Activated B cell treated with CpG ODN at 0.5 μM for 24 hours (primary cell): ENCODE results near the gene CDK14. TPM values are rescaled to one million over a fixed set of nuclear protein-coding genes. Genes with fewer than 3 reads are reported as not detected.

Experiments used
- ATAC-seq: fragments of 200-7000 bp; cut with Tn5 transposase; one replicate; pipeline ENCODE4 v1.10.0; 2021; ENCODE audit warnings: low read depth, mild to moderate bottlenecking, moderate library complexity
- CTCF ChIA-PET: fragments of 350-600 bp; sonication (Branson Sonifier 250); formaldehyde crosslinking; loops from one replicate; lab custom pipeline; 2021; ENCODE audit warnings: antibody characterized with exemption; lab: Charles Lee
- POLR2A ChIA-PET: fragments of 350-600 bp; sonication (Branson Sonifier 250); formaldehyde crosslinking; loops from one replicate; lab custom pipeline; 2021; ENCODE audit warnings: antibody characterized with exemption; lab: Charles Lee
- DNase-seq: peaks from one replicate; pipeline ENCODE4 v3.0.0; 2022
- H3K27ac Mint-ChIP-seq: one replicate; pipeline ENCODE4 v1.8.0; 2020; ENCODE audit warnings: mixed read lengths
- H3K27me3 Mint-ChIP-seq: one replicate; pipeline ENCODE4 v1.8.0; 2021; ENCODE audit warnings: mixed read lengths
- H3K36me3 Mint-ChIP-seq: one replicate; pipeline ENCODE4 v1.8.0; 2021; ENCODE audit warnings: low read depth, mixed read lengths
- H3K4me1 Mint-ChIP-seq: one replicate; pipeline ENCODE4 v1.8.0; 2021; ENCODE audit warnings: mixed read lengths
- H3K4me3 Mint-ChIP-seq: one replicate; pipeline ENCODE4 v1.8.0; 2020; ENCODE audit warnings: mild to moderate bottlenecking, mixed read lengths
- H3K9me3 Mint-ChIP-seq: one replicate; pipeline ENCODE4 v1.8.0; 2020; ENCODE audit warnings: mixed read lengths
- intact Hi-C: fragments of 100-400 bp; cut with micrococcal nuclease; formaldehyde crosslinking; loops from one replicate; pipeline ENCODE4 v1.15.1; 2024
- total RNA-seq: library from RNA; stranded (reverse); gene quantifications from 2 replicates; pipeline ENCODE4 v1.2.3, GENCODE V29; 2022
- TF ChIP-seq, protein P1 (sequence below): fragments of 200-600 bp; IDR thresholded peaks from one replicate; pipeline ENCODE4 v1.8.0; 2022; ENCODE audit warnings: antibody characterized with exemption, mild to moderate bottlenecking

Gene CDK14
- total RNA-seq, 1 donor from 2014 or later: 140 TPM

DNA sequence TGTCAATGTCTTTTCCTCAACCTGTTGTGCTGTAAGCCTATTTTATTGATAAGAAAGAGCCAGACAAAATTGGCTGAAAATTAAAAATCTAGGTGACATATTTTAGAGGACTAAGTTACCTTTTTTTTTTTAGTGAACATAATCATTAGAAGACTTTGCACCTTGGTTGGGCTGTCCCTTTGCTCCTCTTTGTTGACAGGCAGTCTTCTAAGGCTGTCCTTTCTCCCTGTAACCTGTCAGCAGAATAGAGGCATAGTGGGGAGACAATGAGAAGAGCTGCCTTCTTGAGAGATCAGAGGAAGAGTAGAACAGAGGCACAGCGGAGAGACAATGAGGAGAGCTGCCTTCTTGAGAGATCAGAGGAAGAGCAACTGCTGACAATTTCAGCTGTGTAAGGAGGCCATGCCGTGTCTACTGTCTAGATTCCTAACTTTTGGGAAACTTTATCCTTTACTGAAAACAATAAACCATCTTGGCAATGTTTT lies 429.8 kb downstream of the CDK14 start:
- peaks cover 3% of the 10 kb centered on the region for H3K9me3 Mint-ChIP-seq
- H3K4me3 Mint-ChIP-seq: no peak overlapping the region
- TF ChIP-seq, protein P1, sequence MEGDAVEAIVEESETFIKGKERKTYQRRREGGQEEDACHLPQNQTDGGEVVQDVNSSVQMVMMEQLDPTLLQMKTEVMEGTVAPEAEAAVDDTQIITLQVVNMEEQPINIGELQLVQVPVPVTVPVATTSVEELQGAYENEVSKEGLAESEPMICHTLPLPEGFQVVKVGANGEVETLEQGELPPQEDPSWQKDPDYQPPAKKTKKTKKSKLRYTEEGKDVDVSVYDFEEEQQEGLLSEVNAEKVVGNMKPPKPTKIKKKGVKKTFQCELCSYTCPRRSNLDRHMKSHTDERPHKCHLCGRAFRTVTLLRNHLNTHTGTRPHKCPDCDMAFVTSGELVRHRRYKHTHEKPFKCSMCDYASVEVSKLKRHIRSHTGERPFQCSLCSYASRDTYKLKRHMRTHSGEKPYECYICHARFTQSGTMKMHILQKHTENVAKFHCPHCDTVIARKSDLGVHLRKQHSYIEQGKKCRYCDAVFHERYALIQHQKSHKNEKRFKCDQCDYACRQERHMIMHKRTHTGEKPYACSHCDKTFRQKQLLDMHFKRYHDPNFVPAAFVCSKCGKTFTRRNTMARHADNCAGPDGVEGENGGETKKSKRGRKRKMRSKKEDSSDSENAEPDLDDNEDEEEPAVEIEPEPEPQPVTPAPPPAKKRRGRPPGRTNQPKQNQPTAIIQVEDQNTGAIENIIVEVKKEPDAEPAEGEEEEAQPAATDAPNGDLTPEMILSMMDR: no peak
- no peaks in the 10 kb centered on the region for H3K27me3 Mint-ChIP-seq
- ChIA-PET CTCF (interaction anchor here (0.5 kb wide), 1 partner anchor 9 kb away, joined by 3 read pairs; no protein-coding TSS in a partner anchor), POLR2A (no interaction called here)
- H3K36me3 Mint-ChIP-seq: peaks cover 13% of the 10 kb centered on the region
- intact Hi-C loops: no loop called here
- DNase-seq (no peak), ATAC-seq (no peak)
- H3K27ac Mint-ChIP-seq: no peak overlapping the region
- peaks cover 2% of the 10 kb centered on the region for H3K4me1 Mint-ChIP-seq

- peaks cover 3% of the 10 kb centered on the region for H3K9me3 Mint-ChIP-seq
- ChIA-PET POLR2A (no interaction called here), CTCF (no interaction called here)
- no peak overlapping the region for H3K27ac Mint-ChIP-seq
- H3K36me3 Mint-ChIP-seq: peaks cover 34% of the 10 kb centered on the region
- H3K4me1 Mint-ChIP-seq: peaks cover 2% of the 10 kb centered on the region
- TF ChIP-seq, protein P1: no peak
- no peak for DNase-seq
- H3K27me3 Mint-ChIP-seq: no peaks in the 10 kb centered on the region
- intact Hi-C loops: no loop called here
- H3K4me3 Mint-ChIP-seq: no peak overlapping the region
- ATAC-seq: no peak
These were observed 433.6 kb downstream of the CDK14 start for GRCh38 chr7:91029688-91030087.

GRCh38 chr7:91030680-91031380 lies 434.7 kb downstream of the CDK14 start:
- Mint-ChIP-seq H3K27ac (no peak overlapping the region), H3K9me3 (peaks cover 3% of the 10 kb centered on the region), H3K36me3 (peaks cover 32% of the 10 kb centered on the region), H3K4me1 (peaks cover 2% of the 10 kb centered on the region), H3K27me3 (no peaks in the 10 kb centered on the region), H3K4me3 (no peak overlapping the region)
- CTCF ChIA-PET: interaction anchor here (1.3 kb wide), 1 partner anchor 8 kb away, joined by 3 read pairs; no protein-coding TSS in a partner anchor
- ATAC-seq: no peak
- POLR2A ChIA-PET: no interaction called here
- TF ChIP-seq, protein P1: no peak
- no peak for DNase-seq
- intact Hi-C loops: no loop called here

DNA sequence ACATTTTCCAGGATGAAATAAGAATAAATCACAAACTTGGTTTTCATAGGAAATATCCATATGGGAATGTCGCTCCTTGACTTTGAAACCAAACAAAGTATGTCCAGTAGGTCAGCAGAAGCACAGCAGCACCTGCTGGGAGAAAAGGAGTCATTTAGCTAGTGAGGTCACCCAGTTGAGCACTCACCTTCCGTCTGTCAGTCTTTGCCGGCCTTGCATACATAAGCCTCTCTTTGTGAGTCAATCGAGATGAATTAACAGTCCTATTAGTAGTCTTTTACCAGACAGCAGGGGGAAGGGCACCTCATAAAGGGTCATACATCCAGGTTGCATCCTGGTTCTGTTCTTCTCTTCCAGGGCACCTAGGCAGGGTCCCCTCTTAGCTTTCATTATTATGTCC lies 435.6 kb downstream of the CDK14 start:
- ChIA-PET POLR2A (interaction anchor here (1.0 kb wide), 1 partner anchor 322 kb away, joined by 4 read pairs; no protein-coding TSS in a partner anchor), CTCF (interaction anchor here (0.9 to 1.3 kb wide), 3 partner anchors 9 to 577 kb away, joined by 3 to 5 read pairs (median 3); no protein-coding TSS in a partner anchor)
- peaks cover 34% of the 10 kb centered on the region for H3K36me3 Mint-ChIP-seq
- no peak overlapping the region for H3K27ac Mint-ChIP-seq
- no peak overlapping the region for H3K4me3 Mint-ChIP-seq
- intact Hi-C loops: no loop called here
- TF ChIP-seq, protein P1: no peak
- H3K4me1 Mint-ChIP-seq: peaks cover 2% of the 10 kb centered on the region
- no peak for ATAC-seq
- peaks cover 3% of the 10 kb centered on the region for H3K9me3 Mint-ChIP-seq
- no peaks in the 10 kb centered on the region for H3K27me3 Mint-ChIP-seq
- DNase-seq: no peak

- no peak overlapping the region for H3K4me3 Mint-ChIP-seq
- peaks cover 34% of the 10 kb centered on the region for H3K36me3 Mint-ChIP-seq
- H3K27ac Mint-ChIP-seq: no peak overlapping the region
- peaks cover 2% of the 10 kb centered on the region for H3K4me1 Mint-ChIP-seq
- no peak for ATAC-seq
- H3K9me3 Mint-ChIP-seq: peaks cover 3% of the 10 kb centered on the region
- ChIA-PET CTCF (interaction anchor here (1.0 to 5.8 kb wide), 9 partner anchors 21 to 578 kb away, joined by 4 to 59 read pairs (median 6); no protein-coding TSS in a partner anchor), POLR2A (interaction anchor here (0.5 to 1.5 kb wide), 3 partner anchors 325 to 607 kb away, joined by 3 to 5 read pairs (median 3); no protein-coding TSS in a partner anchor)
- TF ChIP-seq, protein P1: no peak
- H3K27me3 Mint-ChIP-seq: no peaks in the 10 kb centered on the region
- intact Hi-C loops: no loop called here
- no peak for DNase-seq
These were observed 437.5 kb downstream of the CDK14 start for GRCh38 chr7:91033574-91033973.
